Gastroesophageal sphincter (tissue), 4 donors: Measurements from ENCODE around the gene CDYL. TPM values are rescaled to one million over a fixed set of nuclear protein-coding genes. Genes with fewer than 3 reads are reported as not detected.

ENCODE experiments used
- ATAC-seq: fragments of 150-250 bp; one replicate; pipeline ENCODE4 v1.9.1; 2016; ENCODE audit warnings: mild to moderate bottlenecking, moderate library complexity
- H3K27ac ChIP-seq, 4 donors: fragments of 200-600 bp; sonication (generic) in 3 of 4; 1 replicate in 3 of 4; 2 replicates in 1 of 4; pipeline ENCODE4 v1.5.1; 2016 to 2019
- H3K27me3 ChIP-seq: fragments of 200-600 bp; sonication (generic); one replicate; pipeline ENCODE4 v1.5.1; 2019
- H3K36me3 ChIP-seq, 2 donors: fragments of 200-600 bp; sonication (generic); one replicate each; pipeline ENCODE4 v1.5.1; 2019; ENCODE audit warnings: control low read depth in 1 of 2
- H3K4me1 ChIP-seq, 3 donors: fragments of 200-600 bp; sonication (generic); 1 replicate in 2 of 3; 2 replicates in 1 of 3; pipeline ENCODE4 v1.5.1; 2016 to 2019; ENCODE audit warnings: control low read depth in 2 of 3
- H3K4me3 ChIP-seq, 2 donors: fragments of 200-600 bp; sonication (generic); one replicate each; pipeline ENCODE4 v1.5.1; 2019; ENCODE audit warnings: mild to moderate bottlenecking in 1 of 2, moderate library complexity in 1 of 2
- H3K9me3 ChIP-seq, 3 donors: fragments of 200-600 bp; sonication (generic); one replicate each; pipeline ENCODE4 v1.5.1; 2017 to 2019; ENCODE audit warnings: control low read depth in 2 of 3
- CTCF ChIP-seq, 4 experiments: fragments of 200-600 bp in 2 of 4; fragments of 450-650 bp in 2 of 4; sonication (generic) in 1 of 4; IDR thresholded peaks; one replicate each; pipeline ENCODE4 v1.5.1; 2017 to 2019; ENCODE audit warnings: antibody characterized with exemption in 4 of 4, mild to moderate bottlenecking in 2 of 4, moderate library complexity in 2 of 4
- EP300 ChIP-seq: sonication (generic); formaldehyde crosslinking; IDR thresholded peaks from one replicate; pipeline ENCODE4 v1.6.1; 2017; ENCODE audit warnings: antibody characterized with exemption, mild to moderate bottlenecking
- POLR2A ChIP-seq, 2 donors: fragments of 450-650 bp; IDR thresholded peaks; one replicate each; pipeline ENCODE4 v1.6.1; 2017; ENCODE audit warnings: antibody characterized with exemption in 2 of 2, mild to moderate bottlenecking in 2 of 2, moderate library complexity in 1 of 2
- POLR2AphosphoS5 ChIP-seq: sonication (generic); formaldehyde crosslinking; IDR thresholded peaks from one replicate; pipeline ENCODE4 v1.6.1; 2017; ENCODE audit warnings: antibody characterized with exemption
- WGBS, 2 donors: methylation state at CpG; one replicate each; pipeline ENCODE4 v1.1.5; 2018; ENCODE audit warnings: low coverage in 1 of 2; 5-methylcytosine and 5-hydroxymethylcytosine counted together
- total RNA-seq, 4 donors: library from RNA; depleted of rRNA; stranded (reverse); fragments of >200 nt; gene quantifications; one replicate each; pipeline ENCODE4 v1.1.0, GENCODE V29; 2016

Gene CDYL
- total RNA-seq, 4 donors from 2014 or later, result 32.0 to 68.3 (median 54.0) TPM

DNA sequence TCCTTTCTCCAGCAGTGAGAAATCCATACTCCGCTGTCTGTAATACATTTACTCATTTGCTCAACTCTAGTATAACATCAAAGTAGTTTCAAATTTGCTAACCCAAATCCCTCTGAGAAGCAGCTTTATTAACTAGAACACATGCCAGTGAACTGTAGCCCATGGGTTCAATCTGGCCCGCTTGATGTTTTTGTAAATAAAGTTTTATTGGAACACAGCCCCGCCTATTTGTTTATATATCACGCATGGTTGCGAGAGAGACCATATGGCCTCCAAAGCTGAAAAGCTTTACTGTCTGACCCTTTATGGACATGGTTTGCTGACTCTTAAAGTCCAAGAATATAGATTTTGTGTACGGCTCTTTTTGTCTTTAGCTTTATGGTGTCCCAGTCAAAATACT lies 32.2 kb downstream of the CDYL start:
- Histone ChIP-seq H3K9me3 (no peaks in the 10 kb centered on the region), H3K4me1 (peaks cover 2 to 55% (median 8%) of the 10 kb centered on the region in 3 donors), H3K27ac (no peak overlapping the region), H3K36me3 (no peaks in the 10 kb centered on the region), H3K27me3 (no peaks in the 10 kb centered on the region), H3K4me3 (no peak overlapping the region)
- TF ChIP-seq EP300 (no peak), POLR2A (IDR thresholded peaks at IDR 0.05) (no peak), POLR2AphosphoS5 (no peak), CTCF (IDR thresholded peaks at IDR 0.05) (no peak)
- ATAC-seq, result no peak
- WGBS, 2 donors, result 93 to 94% methylated on average over 6 of the region's 6 CpGs

- WGBS, 2 donors, result 72 to 85% methylated on average over 4 of the region's 5 CpGs
- Histone ChIP-seq H3K36me3 (no peaks in the 10 kb centered on the region), H3K9me3 (no peaks in the 10 kb centered on the region), H3K4me1 (peaks cover 2 to 63% (median 8%) of the 10 kb centered on the region in 3 donors), H3K27me3 (no peaks in the 10 kb centered on the region), H3K27ac (no peak overlapping the region), H3K4me3 (no peak overlapping the region)
- ATAC-seq, result no peak
- TF ChIP-seq POLR2AphosphoS5, result no peak
- no peak for TF ChIP-seq CTCF (IDR thresholded peaks at IDR 0.05)
- no peak for TF ChIP-seq POLR2A (IDR thresholded peaks at IDR 0.05)
- no peak for TF ChIP-seq EP300
Measured at GRCh38 chr6:4809999-4810918, 34.1 kb downstream of the CDYL start.

GRCh38 chr6:4812068-4812467 lies 35.9 kb downstream of the CDYL start:
- H3K4me1 ChIP-seq, result peaks cover 0 to 49% (median 0%) of the 10 kb centered on the region in 3 donors
- H3K27ac ChIP-seq, result no peak overlapping the region
- no peaks in the 10 kb centered on the region for H3K27me3 ChIP-seq
- no peaks in the 10 kb centered on the region for H3K36me3 ChIP-seq
- WGBS, 2 donors, result 73 to 77% methylated on average over 4 of the region's 4 CpGs
- H3K4me3 ChIP-seq, result no peak overlapping the region
- no peak for ATAC-seq
- no peak for TF ChIP-seq POLR2A (IDR thresholded peaks at IDR 0.05)
- H3K9me3 ChIP-seq, result no peaks in the 10 kb centered on the region

GRCh38 chr6:4813055-4813454 lies 36.9 kb downstream of the CDYL start:
- no peak overlapping the region for H3K27ac ChIP-seq
- 95 to 100% methylated on average over 7 to 8 of the region's 8 CpGs for WGBS, 2 donors

GRCh38 chr6:4814212-4814611 lies 38.0 kb downstream of the CDYL start:
- peaks cover 0 to 50% (median 0%) of the 10 kb centered on the region in 3 donors for H3K4me1 ChIP-seq
- H3K36me3 ChIP-seq, result no peaks in the 10 kb centered on the region
- no peak for ATAC-seq
- no peaks in the 10 kb centered on the region for H3K9me3 ChIP-seq
- no peaks in the 10 kb centered on the region for H3K27me3 ChIP-seq
- H3K4me3 ChIP-seq, result no peak overlapping the region
- TF ChIP-seq POLR2AphosphoS5 (no peak), CTCF (IDR thresholded peaks at IDR 0.05) (no peak), POLR2A (IDR thresholded peaks at IDR 0.05) (no peak), EP300 (no peak)
- no peak overlapping the region for H3K27ac ChIP-seq

More at GRCh38 chr6:4813055-4813454, 36.9 kb downstream of the CDYL start:
- ATAC-seq, result no peak
- Histone ChIP-seq H3K27me3 (no peaks in the 10 kb centered on the region), H3K4me3 (no peak overlapping the region), H3K4me1 (peaks cover 0 to 50% (median 0%) of the 10 kb centered on the region in 3 donors), H3K36me3 (no peaks in the 10 kb centered on the region), H3K9me3 (no peaks in the 10 kb centered on the region)
- TF ChIP-seq CTCF (IDR thresholded peaks at IDR 0.05), result no peak
- TF ChIP-seq EP300, result no peak
- TF ChIP-seq POLR2AphosphoS5, result no peak
- no peak for TF ChIP-seq POLR2A (IDR thresholded peaks at IDR 0.05)
